HL-60 (cell line): Measurements from ENCODE around the gene KSR1.

Experiments used
- CTCF ChIP-seq: IDR thresholded peaks from one replicate; pipeline ENCODE4 v1.5.1; 2011; ENCODE audit warnings: low read length, control low read depth, inconsistent platforms; ENCODE audit not compliant: insufficient read depth
- GABPA ChIP-seq: IDR thresholded peaks from 2 replicates; pipeline ENCODE4 v1.6.1; 2012; ENCODE audit warnings: low read depth
- POLR2AphosphoS5 ChIP-seq: IDR thresholded peaks from 2 replicates; pipeline ENCODE4 v1.6.1; 2012; ENCODE audit warnings: low read depth
- REST ChIP-seq: IDR thresholded peaks from 2 replicates; pipeline ENCODE4 v1.6.1; 2012; ENCODE audit warnings: low read depth; ENCODE audit not compliant: insufficient replicate concordance
- SPI1 ChIP-seq: IDR thresholded peaks from 2 replicates; pipeline ENCODE4 v1.6.1; 2012; ENCODE audit warnings: low read depth, mild to moderate bottlenecking, borderline replicate concordance

- TF ChIP-seq CTCF = no peak
- TF ChIP-seq REST = no peak
- TF ChIP-seq GABPA = no peak
- no peak for TF ChIP-seq POLR2AphosphoS5
- TF ChIP-seq SPI1 = no peak
Observed at GRCh38 chr17:27545562-27546229, 89.4 kb downstream of the KSR1 start.
